OCI-LY1 (cell line): ENCODE results near the gene SAXO2.
"Not testable (repeated sequence)": the region's sequence is repeated elsewhere in the genome, so short reads cannot be mapped to it uniquely, and the experiment has no call there.

Experiments used
- EZH2 ChIP-seq: fragments of 200-600 bp; sonication (generic), shearing (Covaris generic); IDR thresholded peaks from 2 replicates; pipeline ENCODE4 v1.8.0; 2017; ENCODE audit warnings: borderline replicate concordance, mixed run types, mild to moderate bottlenecking, antibody characterized with exemption, low read length, moderate library complexity, mixed read lengths
- TF ChIP-seq, protein P1 (sequence below): fragments of 200-600 bp; sonication (generic), shearing (Covaris generic); IDR thresholded peaks from 2 replicates; pipeline ENCODE4 v1.5.1; 2017; ENCODE audit warnings: mild to moderate bottlenecking, antibody characterized with exemption, low read length, moderate library complexity, mixed read lengths

DNA sequence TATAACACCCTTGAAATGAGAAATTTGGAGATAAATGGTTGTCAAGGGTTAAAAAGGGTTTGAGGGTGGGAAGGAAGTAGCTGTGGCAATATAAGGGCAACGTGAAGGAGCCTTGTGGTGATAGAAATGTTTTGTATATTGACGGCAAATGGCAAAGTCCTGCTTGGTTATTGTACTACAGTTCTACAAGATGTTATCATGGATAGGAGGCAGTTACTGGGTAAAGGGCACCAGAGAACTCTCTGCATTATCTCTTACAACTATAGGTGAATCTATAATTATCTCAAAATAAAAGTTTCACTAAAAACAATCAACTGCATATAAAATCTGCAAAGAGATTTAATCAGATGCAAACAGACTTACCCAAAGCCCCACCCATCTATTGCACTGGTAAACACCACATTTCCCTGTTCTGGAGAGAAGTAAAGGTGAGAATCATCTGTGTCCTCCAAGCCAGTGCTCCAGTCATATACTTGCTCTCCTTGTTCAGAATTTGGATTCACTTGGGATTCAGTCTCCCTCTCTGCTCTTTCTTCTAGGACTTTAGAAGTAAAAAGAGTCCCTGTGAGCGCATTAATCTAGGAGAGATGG is 24.6 kb upstream of the SAXO2 start:
- TF ChIP-seq, protein P1, sequence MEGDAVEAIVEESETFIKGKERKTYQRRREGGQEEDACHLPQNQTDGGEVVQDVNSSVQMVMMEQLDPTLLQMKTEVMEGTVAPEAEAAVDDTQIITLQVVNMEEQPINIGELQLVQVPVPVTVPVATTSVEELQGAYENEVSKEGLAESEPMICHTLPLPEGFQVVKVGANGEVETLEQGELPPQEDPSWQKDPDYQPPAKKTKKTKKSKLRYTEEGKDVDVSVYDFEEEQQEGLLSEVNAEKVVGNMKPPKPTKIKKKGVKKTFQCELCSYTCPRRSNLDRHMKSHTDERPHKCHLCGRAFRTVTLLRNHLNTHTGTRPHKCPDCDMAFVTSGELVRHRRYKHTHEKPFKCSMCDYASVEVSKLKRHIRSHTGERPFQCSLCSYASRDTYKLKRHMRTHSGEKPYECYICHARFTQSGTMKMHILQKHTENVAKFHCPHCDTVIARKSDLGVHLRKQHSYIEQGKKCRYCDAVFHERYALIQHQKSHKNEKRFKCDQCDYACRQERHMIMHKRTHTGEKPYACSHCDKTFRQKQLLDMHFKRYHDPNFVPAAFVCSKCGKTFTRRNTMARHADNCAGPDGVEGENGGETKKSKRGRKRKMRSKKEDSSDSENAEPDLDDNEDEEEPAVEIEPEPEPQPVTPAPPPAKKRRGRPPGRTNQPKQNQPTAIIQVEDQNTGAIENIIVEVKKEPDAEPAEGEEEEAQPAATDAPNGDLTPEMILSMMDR, result not testable (repeated sequence)
- TF ChIP-seq EZH2, result not testable (repeated sequence)
